GM12878 (cell line): Measurements from ENCODE around the gene TNIP1. TPM values are rescaled to one million over a fixed set of nuclear protein-coding genes. Genes with fewer than 3 reads are reported as not detected.

Experiments used
- ATAC-seq: fragments of 200-7000 bp; cut with Tn5 transposase; 3 replicates; pipeline ENCODE4 v1.9.1; 2020; ENCODE audit warnings: mild to moderate bottlenecking, moderate library complexity
- BruUV-seq: library from RNA; stranded (reverse); fragments of 400-500 nt; replicated peaks from 2 replicates; lab custom pipeline; 2021; lab: Mats Ljungman, UMichigan
- CTCF ChIA-PET: fragments of 300-600 bp; sonication (Branson Sonifier 250); formaldehyde crosslinking; extraction: SDS; loops from one replicate; lab custom pipeline; 2021; ENCODE audit warnings: inconsistent platforms; lab: Yijun Ruan, JAX
- POLR2A ChIA-PET: fragments of 350-600 bp; formaldehyde crosslinking; extraction: SDS; loops from one replicate; lab custom pipeline; 2021; ENCODE audit warnings: inconsistent platforms; lab: Charles Lee
- RAD21 ChIA-PET: fragments of 300-600 bp; sonication (Branson Sonifier 250); formaldehyde crosslinking; loops from one replicate; lab custom pipeline; 2023; ENCODE audit warnings: antibody characterized with exemption; ENCODE audit not compliant: unreplicated experiment; lab: Charles Lee
- SMC1A ChIA-PET: fragments of 300-600 bp; sonication (Branson Sonifier 250); formaldehyde crosslinking; loops from one replicate; lab custom pipeline; 2023; ENCODE audit not compliant: unreplicated experiment, uncharacterized antibody; lab: Charles Lee
- DNase-seq: peaks from one replicate; pipeline ENCODE4 v3.0.0-alpha.2; 2011; ENCODE audit warnings: low read depth, low spot score
- FAIRE-seq: peaks from 3 replicates; lab custom pipeline; 2011; peaks lifted over from hg19 to GRCh38; lab: Jason Lieb, UNC
- H2AFZ ChIP-seq: 2 replicates; pipeline ENCODE4 v1.6.0; 2011; ENCODE audit warnings: low read depth, low read length, control low read depth; ENCODE audit not compliant: control insufficient read depth
- H3K27ac ChIP-seq: 2 replicates; pipeline ENCODE4 v1.5.1; 2011; ENCODE audit warnings: control low read depth; ENCODE audit not compliant: control insufficient read depth, insufficient read depth
- H3K27me3 ChIP-seq, 2 experiments: replicated peaks in 1 of 2; 2 replicates each; pipeline versions ENCODE4 v1.6.0 to v1.6.1; 2011; ENCODE audit warnings: low read length in 1 of 2; ENCODE audit not compliant: control insufficient read depth in 2 of 2, insufficient read depth in 2 of 2
- H3K36me3 ChIP-seq, 2 experiments: 2 replicates each; pipeline ENCODE4 v1.5.1; 2011; ENCODE audit warnings: low read length in 1 of 2; ENCODE audit not compliant: control insufficient read depth in 2 of 2, insufficient read depth in 2 of 2
- H3K4me1 ChIP-seq: 2 replicates; pipeline ENCODE4 v1.6.1; 2011; ENCODE audit warnings: mild to moderate bottlenecking, low read length, moderate library complexity, mixed read lengths; ENCODE audit not compliant: control insufficient read depth, insufficient read depth
- H3K4me2 ChIP-seq: 2 replicates; pipeline ENCODE4 v1.6.0; 2011; ENCODE audit warnings: control low read depth; ENCODE audit not compliant: control insufficient read depth, insufficient read depth
- H3K4me3 ChIP-seq: fragments of 200-600 bp; sonication (generic); 2 replicates; pipeline ENCODE4 v1.5.1; 2016
- H3K79me2 ChIP-seq: 2 replicates; pipeline ENCODE4 v1.6.0; 2011; ENCODE audit warnings: low read length; ENCODE audit not compliant: control insufficient read depth, insufficient read depth
- H3K9ac ChIP-seq: 2 replicates; pipeline ENCODE4 v1.8.0; 2011; ENCODE audit warnings: low read length, control low read depth, mixed read lengths; ENCODE audit not compliant: control insufficient read depth, insufficient read depth
- H3K9me3 ChIP-seq: replicated peaks from 3 replicates; pipeline ENCODE4 v1.5.1; 2011; ENCODE audit warnings: mild to moderate bottlenecking, low read length; ENCODE audit not compliant: control insufficient read depth, insufficient read depth
- H4K20me1 ChIP-seq: 2 replicates; pipeline ENCODE4 v1.6.0; 2011; ENCODE audit not compliant: control insufficient read depth, insufficient read depth
- JUNB ChIP-seq: IDR thresholded peaks from 2 replicates; pipeline ENCODE4 v1.6.1; 2016; ENCODE audit warnings: antibody characterized with exemption, mild to moderate bottlenecking
- KDM1A ChIP-seq: fragments of 200-600 bp; sonication (generic); IDR thresholded peaks from 2 replicates; pipeline ENCODE4 v1.6.1; 2016; ENCODE audit warnings: borderline replicate concordance
- NRF1 ChIP-seq: conservative IDR thresholded peaks from 2 replicates; pipeline ENCODE4 v1.6.1; 2011; ENCODE audit warnings: mild to moderate bottlenecking, low read depth, low read length, improper control_type of control experiment
- RCOR1 ChIP-seq: conservative IDR thresholded peaks from 2 replicates; pipeline ENCODE4 v1.6.1; 2012; ENCODE audit warnings: low read depth, low read length, improper control_type of control experiment
- YY1 ChIP-seq: IDR thresholded peaks from 2 replicates; pipeline ENCODE4 v1.6.1; 2011; ENCODE audit warnings: low read depth, mild to moderate bottlenecking, low read length
- ZNF24 ChIP-seq: fragments of 450-650 bp; IDR thresholded peaks from 2 replicates; pipeline ENCODE4 v1.6.1; 2017; ENCODE audit warnings: antibody characterized with exemption, mild to moderate bottlenecking
- WGBS: methylation state at CpG from one replicate; pipeline ENCODE4 v1.1.6; 2016; ENCODE audit warnings: low lambda C conversion rate; ENCODE audit not compliant: insufficient replicate concordance, insufficient coverage; ENCODE audit errors: missing lambda C conversion rate; 5-methylcytosine and 5-hydroxymethylcytosine counted together
- in situ Hi-C: fragments of 300-500 bp; cut with MboI; formaldehyde crosslinking; loops from 9 replicates; pipeline ENCODE4 v1.14.3; 2018; ENCODE audit warnings: mixed read lengths
- intact Hi-C: fragments of 100-400 bp; cut with micrococcal nuclease; formaldehyde crosslinking; loops from one replicate; pipeline ENCODE4 v1.14.2; 2022; ENCODE audit not compliant: unreplicated experiment
- polyA plus RNA-seq, 11 experiments: library from polyadenylated mRNA; depleted of rRNA in 4 of 11; unstranded in 6 of 11; stranded (reverse) in 5 of 11; fragments of >200 nt; fragmentation: Nextera tagmentation in 4 of 11; fragmentation: Illumina TruSeq in 1 of 11; extraction: Ambion mirVana in 4 of 11; extraction: Trizol in 1 of 11; gene quantifications; 1 replicate in 1 of 11; 2 replicates in 10 of 11; pipeline versions ENCODE4 v1.2.1 to v1.2.3, GENCODE V29; 2011 to 2016; ENCODE audit warnings: inconsistent platforms in 2 of 11, missing spikeins in 2 of 11, low read depth in 1 of 11
- total RNA-seq, 4 experiments: library from RNA; depleted of rRNA in 3 of 4; stranded (reverse); fragments of >200 nt in 3 of 4; fragmentation: Illumina TruSeq in 1 of 4; extraction: Trizol in 1 of 4; gene quantifications; 2 replicates each; pipeline versions ENCODE4 v1.2.1 to v1.2.3, GENCODE V29; 2013 to 2021
- TF ChIP-seq, protein P1 (sequence below): IDR thresholded peaks from 2 replicates; pipeline ENCODE4 v1.6.1; 2012; ENCODE audit warnings: low read length, inconsistent platforms
- TF ChIP-seq, protein P2 (sequence below): IDR thresholded peaks from 2 replicates; pipeline ENCODE4 v1.6.1; 2011; ENCODE audit warnings: borderline replicate concordance, low read depth, mild to moderate bottlenecking, moderate library complexity, low read length; ENCODE audit not compliant: insufficient read depth, poor library complexity, severe bottlenecking
- TF ChIP-seq, protein P3 (sequence below): fragments of 450-650 bp; IDR thresholded peaks from 2 replicates; pipeline ENCODE4 v1.6.1; 2018; ENCODE audit warnings: borderline replicate concordance, mild to moderate bottlenecking; ENCODE audit not compliant: partially characterized antibody
- TF ChIP-seq, protein P4 (sequence below): fragments of 450-650 bp; IDR thresholded peaks from 2 replicates; pipeline ENCODE4 v1.6.1; 2018; ENCODE audit warnings: mild to moderate bottlenecking, low read depth, moderate library complexity; ENCODE audit not compliant: partially characterized antibody
- TF ChIP-seq, protein P5 (sequence below): fragments of 450-650 bp; IDR thresholded peaks from 2 replicates; pipeline ENCODE4 v1.6.1; 2017; ENCODE audit warnings: mild to moderate bottlenecking, low read depth, inconsistent platforms; ENCODE audit not compliant: poor library complexity, severe bottlenecking

TNIP1 gene
- total and polyA plus RNA-seq, 10 of the 15 experiments (the other 5 are each of a cell fraction or from before 2014, with no cell fraction given): 4.4 to 279 (median 150) TPM

DNA sequence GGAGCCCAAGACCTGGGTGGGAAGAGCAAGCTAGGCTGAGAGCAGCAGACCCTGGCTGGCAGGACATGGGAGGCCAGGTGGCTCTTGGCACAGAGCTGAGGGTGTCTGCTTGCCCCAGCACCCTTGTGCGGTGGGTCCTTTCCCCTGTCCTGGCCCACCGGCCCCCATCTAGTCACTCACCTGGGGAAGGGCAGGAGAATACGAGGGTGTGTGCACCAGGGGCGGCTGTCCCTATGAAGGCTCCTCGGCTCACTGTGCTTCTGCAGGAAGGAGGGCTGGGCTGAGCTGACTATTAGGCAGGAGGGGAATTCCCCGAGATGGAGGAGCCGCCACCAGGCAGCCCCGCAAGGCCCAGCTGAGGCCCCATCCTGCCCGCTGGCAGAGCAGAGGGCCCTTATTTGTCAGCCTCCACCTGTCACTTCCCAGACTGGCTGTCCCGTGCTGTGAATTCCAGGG, 6.1 kb upstream of the TNIP1 start:
- POLR2A ChIA-PET: interaction anchor here (1.0 to 14.3 kb wide), 13 partner anchors 8 to 166 kb away, joined by 3 to 222 read pairs (median 4); partner anchors contain the start of gene GM2A
- SMC1A ChIA-PET: interaction anchor here (0.6 to 7.7 kb wide), 15 partner anchors 8 to 123 kb away, joined by 3 to 125 read pairs (median 8); partner anchors contain the start of gene ANXA6
- Histone ChIP-seq H3K4me3 (peak overlapping the region; percentile 89), H3K27me3 (no peaks in the 10 kb centered on the region), H3K9ac (peak overlapping the region; percentile 80), H3K27ac (peak overlapping the region; percentile 88), H3K79me2 (peaks cover 51% of the 10 kb centered on the region), H3K36me3 (no peaks in the 10 kb centered on the region), H3K4me2 (peak overlapping the region; percentile 99), H2AFZ (peak overlapping the region; percentile 44; the same call in 1 of the 2 replicates), H4K20me1 (no peaks in the 10 kb centered on the region), H3K4me1 (peaks cover 29% of the 10 kb centered on the region), H3K9me3 (no peaks in the 10 kb centered on the region)
- ATAC-seq (peak; percentile 79), DNase-seq (no peak), FAIRE-seq (no peak)
- RAD21 ChIA-PET: interaction anchor here (1.3 to 8.5 kb wide), 11 partner anchors 10 to 166 kb away, joined by 4 to 94 read pairs (median 7); partner anchors contain the start of gene ANXA6
- CTCF ChIA-PET: interaction anchor here (0.6 to 8.0 kb wide), 12 partner anchors 9 to 386 kb away, joined by 3 to 90 read pairs (median 4); partner anchors contain the start of gene RBM22
- in situ Hi-C loops: no loop called here
- intact Hi-C loops: no loop called here
- no TSS peak for BruUV-seq
- WGBS: 3% methylated on average over 10 of the region's 10 CpGs
- no peak for TF ChIP-seq RCOR1
- no peak for TF ChIP-seq ZNF24
- no peak for TF ChIP-seq KDM1A
- no peak for TF ChIP-seq JUNB
- no peak for TF ChIP-seq NRF1
- peak; percentile 80 for TF ChIP-seq YY1
- TF ChIP-seq, protein P1, sequence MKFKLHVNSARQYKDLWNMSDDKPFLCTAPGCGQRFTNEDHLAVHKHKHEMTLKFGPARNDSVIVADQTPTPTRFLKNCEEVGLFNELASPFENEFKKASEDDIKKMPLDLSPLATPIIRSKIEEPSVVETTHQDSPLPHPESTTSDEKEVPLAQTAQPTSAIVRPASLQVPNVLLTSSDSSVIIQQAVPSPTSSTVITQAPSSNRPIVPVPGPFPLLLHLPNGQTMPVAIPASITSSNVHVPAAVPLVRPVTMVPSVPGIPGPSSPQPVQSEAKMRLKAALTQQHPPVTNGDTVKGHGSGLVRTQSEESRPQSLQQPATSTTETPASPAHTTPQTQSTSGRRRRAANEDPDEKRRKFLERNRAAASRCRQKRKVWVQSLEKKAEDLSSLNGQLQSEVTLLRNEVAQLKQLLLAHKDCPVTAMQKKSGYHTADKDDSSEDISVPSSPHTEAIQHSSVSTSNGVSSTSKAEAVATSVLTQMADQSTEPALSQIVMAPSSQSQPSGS: no peak
- TF ChIP-seq, protein P2, sequence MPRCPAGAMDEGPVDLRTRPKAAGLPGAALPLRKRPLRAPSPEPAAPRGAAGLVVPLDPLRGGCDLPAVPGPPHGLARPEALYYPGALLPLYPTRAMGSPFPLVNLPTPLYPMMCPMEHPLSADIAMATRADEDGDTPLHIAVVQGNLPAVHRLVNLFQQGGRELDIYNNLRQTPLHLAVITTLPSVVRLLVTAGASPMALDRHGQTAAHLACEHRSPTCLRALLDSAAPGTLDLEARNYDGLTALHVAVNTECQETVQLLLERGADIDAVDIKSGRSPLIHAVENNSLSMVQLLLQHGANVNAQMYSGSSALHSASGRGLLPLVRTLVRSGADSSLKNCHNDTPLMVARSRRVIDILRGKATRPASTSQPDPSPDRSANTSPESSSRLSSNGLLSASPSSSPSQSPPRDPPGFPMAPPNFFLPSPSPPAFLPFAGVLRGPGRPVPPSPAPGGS: peak; percentile 49
- TF ChIP-seq, protein P3, sequence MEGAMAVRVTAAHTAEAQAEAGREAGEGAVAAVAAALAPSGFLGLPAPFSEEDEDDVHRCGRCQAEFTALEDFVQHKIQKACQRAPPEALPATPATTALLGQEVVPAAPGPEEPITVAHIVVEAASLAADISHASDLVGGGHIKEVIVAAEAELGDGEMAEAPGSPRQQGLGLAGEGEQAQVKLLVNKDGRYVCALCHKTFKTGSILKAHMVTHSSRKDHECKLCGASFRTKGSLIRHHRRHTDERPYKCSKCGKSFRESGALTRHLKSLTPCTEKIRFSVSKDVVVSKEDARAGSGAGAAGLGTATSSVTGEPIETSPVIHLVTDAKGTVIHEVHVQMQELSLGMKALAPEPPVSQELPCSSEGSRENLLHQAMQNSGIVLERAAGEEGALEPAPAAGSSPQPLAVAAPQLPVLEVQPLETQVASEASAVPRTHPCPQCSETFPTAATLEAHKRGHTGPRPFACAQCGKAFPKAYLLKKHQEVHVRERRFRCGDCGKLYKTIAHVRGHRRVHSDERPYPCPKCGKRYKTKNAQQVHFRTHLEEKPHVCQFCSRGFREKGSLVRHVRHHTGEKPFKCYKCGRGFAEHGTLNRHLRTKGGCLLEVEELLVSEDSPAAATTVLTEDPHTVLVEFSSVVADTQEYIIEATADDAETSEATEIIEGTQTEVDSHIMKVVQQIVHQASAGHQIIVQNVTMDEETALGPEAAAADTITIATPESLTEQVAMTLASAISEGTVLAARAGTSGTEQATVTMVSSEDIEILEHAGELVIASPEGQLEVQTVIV: no peak
- TF ChIP-seq, protein P4, sequence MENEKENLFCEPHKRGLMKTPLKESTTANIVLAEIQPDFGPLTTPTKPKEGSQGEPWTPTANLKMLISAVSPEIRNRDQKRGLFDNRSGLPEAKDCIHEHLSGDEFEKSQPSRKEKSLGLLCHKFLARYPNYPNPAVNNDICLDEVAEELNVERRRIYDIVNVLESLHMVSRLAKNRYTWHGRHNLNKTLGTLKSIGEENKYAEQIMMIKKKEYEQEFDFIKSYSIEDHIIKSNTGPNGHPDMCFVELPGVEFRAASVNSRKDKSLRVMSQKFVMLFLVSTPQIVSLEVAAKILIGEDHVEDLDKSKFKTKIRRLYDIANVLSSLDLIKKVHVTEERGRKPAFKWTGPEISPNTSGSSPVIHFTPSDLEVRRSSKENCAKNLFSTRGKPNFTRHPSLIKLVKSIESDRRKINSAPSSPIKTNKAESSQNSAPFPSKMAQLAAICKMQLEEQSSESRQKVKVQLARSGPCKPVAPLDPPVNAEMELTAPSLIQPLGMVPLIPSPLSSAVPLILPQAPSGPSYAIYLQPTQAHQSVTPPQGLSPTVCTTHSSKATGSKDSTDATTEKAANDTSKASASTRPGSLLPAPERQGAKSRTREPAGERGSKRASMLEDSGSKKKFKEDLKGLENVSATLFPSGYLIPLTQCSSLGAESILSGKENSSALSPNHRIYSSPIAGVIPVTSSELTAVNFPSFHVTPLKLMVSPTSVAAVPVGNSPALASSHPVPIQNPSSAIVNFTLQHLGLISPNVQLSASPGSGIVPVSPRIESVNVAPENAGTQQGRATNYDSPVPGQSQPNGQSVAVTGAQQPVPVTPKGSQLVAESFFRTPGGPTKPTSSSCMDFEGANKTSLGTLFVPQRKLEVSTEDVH: no peak
- TF ChIP-seq, protein P5, sequence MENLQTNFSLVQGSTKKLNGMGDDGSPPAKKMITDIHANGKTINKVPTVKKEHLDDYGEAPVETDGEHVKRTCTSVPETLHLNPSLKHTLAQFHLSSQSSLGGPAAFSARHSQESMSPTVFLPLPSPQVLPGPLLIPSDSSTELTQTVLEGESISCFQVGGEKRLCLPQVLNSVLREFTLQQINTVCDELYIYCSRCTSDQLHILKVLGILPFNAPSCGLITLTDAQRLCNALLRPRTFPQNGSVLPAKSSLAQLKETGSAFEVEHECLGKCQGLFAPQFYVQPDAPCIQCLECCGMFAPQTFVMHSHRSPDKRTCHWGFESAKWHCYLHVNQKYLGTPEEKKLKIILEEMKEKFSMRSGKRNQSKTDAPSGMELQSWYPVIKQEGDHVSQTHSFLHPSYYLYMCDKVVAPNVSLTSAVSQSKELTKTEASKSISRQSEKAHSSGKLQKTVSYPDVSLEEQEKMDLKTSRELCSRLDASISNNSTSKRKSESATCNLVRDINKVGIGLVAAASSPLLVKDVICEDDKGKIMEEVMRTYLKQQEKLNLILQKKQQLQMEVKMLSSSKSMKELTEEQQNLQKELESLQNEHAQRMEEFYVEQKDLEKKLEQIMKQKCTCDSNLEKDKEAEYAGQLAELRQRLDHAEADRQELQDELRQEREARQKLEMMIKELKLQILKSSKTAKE: no peak
